H9 (cell line): ENCODE measurements around the gene GPATCH1. TPM values are rescaled to one million over a fixed set of nuclear protein-coding genes. Genes with fewer than 3 reads are reported as not detected.

Source experiments
- DNase-seq: peaks from one replicate; pipeline ENCODE4 v3.0.0-alpha.2; 2017
- H2AFZ ChIP-seq: one replicate; pipeline ENCODE4 v1.6.1; 2013; ENCODE audit warnings: mild to moderate bottlenecking, low read length, control low read depth, moderate library complexity
- H2AK5ac ChIP-seq: 2 replicates; pipeline ENCODE4 v1.6.1; 2013; ENCODE audit warnings: low read length, control low read depth, mixed read lengths; ENCODE audit not compliant: insufficient read length
- H2BK120ac ChIP-seq: one replicate; pipeline ENCODE4 v1.6.1; 2013; ENCODE audit warnings: low read depth, mild to moderate bottlenecking, low read length, control low read depth, inconsistent platforms; ENCODE audit not compliant: poor library complexity, severe bottlenecking
- H2BK12ac ChIP-seq: 2 replicates; pipeline ENCODE4 v1.6.1; 2013; ENCODE audit warnings: low read length, control low read depth, mixed read lengths, low read depth; ENCODE audit not compliant: insufficient read length
- H2BK15ac ChIP-seq: 2 replicates; pipeline ENCODE4 v1.6.1; 2013; ENCODE audit warnings: low read depth, low read length, control low read depth
- H2BK20ac ChIP-seq: one replicate; pipeline ENCODE4 v1.6.1; 2013; ENCODE audit warnings: low read depth, mild to moderate bottlenecking, low read length, control low read depth, inconsistent platforms; ENCODE audit not compliant: poor library complexity, severe bottlenecking
- H2BK5ac ChIP-seq: 2 replicates; pipeline ENCODE4 v1.6.1; 2013; ENCODE audit warnings: low read length, control low read depth, mixed read lengths; ENCODE audit not compliant: insufficient read length
- H3K14ac ChIP-seq: 2 replicates; pipeline ENCODE4 v1.6.1; 2013; ENCODE audit warnings: low read length, control low read depth; ENCODE audit not compliant: insufficient read depth
- H3K18ac ChIP-seq: 2 replicates; pipeline ENCODE4 v1.6.1; 2013; ENCODE audit warnings: low read depth, mild to moderate bottlenecking, mixed read lengths, low read length, control low read depth; ENCODE audit not compliant: insufficient read length
- H3K23ac ChIP-seq: 2 replicates; pipeline ENCODE4 v1.6.1; 2013; ENCODE audit warnings: low read length, control low read depth, mixed read lengths, low read depth; ENCODE audit not compliant: insufficient read length
- H3K23me2 ChIP-seq: 2 replicates; pipeline ENCODE4 v1.6.1; 2013; ENCODE audit warnings: low read depth, mild to moderate bottlenecking, mixed read lengths, low read length, control low read depth; ENCODE audit not compliant: insufficient read length, poor library complexity, severe bottlenecking
- H3K27ac ChIP-seq: 2 replicates; pipeline ENCODE4 v1.5.1; 2013; ENCODE audit warnings: low read length, control low read depth, mixed read lengths, low read depth; ENCODE audit not compliant: insufficient read length
- H3K27me3 ChIP-seq: 2 replicates; pipeline ENCODE4 v1.6.1; 2013; ENCODE audit warnings: low read length, control low read depth, inconsistent platforms; ENCODE audit not compliant: insufficient read depth
- H3K4ac ChIP-seq: 2 replicates; pipeline ENCODE4 v1.6.1; 2013; ENCODE audit warnings: low read depth, mild to moderate bottlenecking, control low read depth, inconsistent platforms, low read length, moderate library complexity
- H3K4me1 ChIP-seq: 2 replicates; pipeline ENCODE4 v1.6.1; 2013; ENCODE audit warnings: low read length, control low read depth, inconsistent platforms; ENCODE audit not compliant: insufficient read depth
- H3K4me2 ChIP-seq: 2 replicates; pipeline ENCODE4 v1.6.1; 2013; ENCODE audit warnings: low read length, control low read depth, mixed read lengths; ENCODE audit not compliant: insufficient read length, insufficient read depth
- H3K56ac ChIP-seq: 2 replicates; pipeline ENCODE4 v1.6.1; 2013; ENCODE audit warnings: low read depth, mild to moderate bottlenecking, mixed read lengths, low read length, control low read depth; ENCODE audit not compliant: insufficient read length
- H3K79me1 ChIP-seq: 2 replicates; pipeline ENCODE4 v1.6.1; 2013; ENCODE audit warnings: low read depth, mild to moderate bottlenecking, moderate library complexity, low read length, control low read depth, inconsistent platforms; ENCODE audit not compliant: insufficient read depth, poor library complexity, severe bottlenecking
- H3K79me2 ChIP-seq: 2 replicates; pipeline ENCODE4 v1.6.1; 2013; ENCODE audit warnings: low read length, control low read depth, inconsistent platforms; ENCODE audit not compliant: insufficient read depth
- H3K9ac ChIP-seq: 2 replicates; pipeline ENCODE4 v1.6.1; 2013; ENCODE audit warnings: low read length, control low read depth, mixed read lengths; ENCODE audit not compliant: insufficient read length; ENCODE audit errors: extremely low read depth
- H3K9me3 ChIP-seq: one replicate; pipeline ENCODE4 v1.6.1; 2013; ENCODE audit warnings: low read depth, low read length, inconsistent platforms; ENCODE audit not compliant: control insufficient read depth
- H3T11ph ChIP-seq: one replicate; pipeline ENCODE4 v1.6.1; 2013; ENCODE audit warnings: mild to moderate bottlenecking, low read length, control low read depth, inconsistent platforms
- H4K20me1 ChIP-seq: one replicate; pipeline ENCODE4 v1.6.1; 2013; ENCODE audit not compliant: control insufficient read depth, insufficient read length, insufficient read depth
- H4K5ac ChIP-seq: 2 replicates; pipeline ENCODE4 v1.6.1; 2013; ENCODE audit warnings: low read depth, mild to moderate bottlenecking, mixed read lengths, low read length, control low read depth; ENCODE audit not compliant: insufficient read length
- H4K8ac ChIP-seq: replicated peaks from 2 replicates; pipeline ENCODE4 v1.6.1; 2013; ENCODE audit warnings: low read length, control low read depth, mixed read lengths, low read depth; ENCODE audit not compliant: insufficient read length
- H4K91ac ChIP-seq: 2 replicates; pipeline ENCODE4 v1.6.1; 2013; ENCODE audit warnings: low read depth, mild to moderate bottlenecking, moderate library complexity, mixed read lengths, low read length, control low read depth; ENCODE audit not compliant: insufficient read length
- H3K27ac Mint-ChIP-seq, 3 experiments: 2 replicates in 2 of 3; 3 replicates in 1 of 3; pipeline ENCODE4 v1.8.0; 2020 to 2021; ENCODE audit warnings: mixed read lengths in 3 of 3, mild to moderate bottlenecking in 1 of 3, moderate library complexity in 1 of 3
- H3K27me3 Mint-ChIP-seq: 2 replicates; pipeline ENCODE4 v1.8.0; 2021; ENCODE audit warnings: low read depth, mild to moderate bottlenecking, moderate library complexity, mixed read lengths
- H3K36me3 Mint-ChIP-seq, 3 experiments: 2 replicates in 2 of 3; 3 replicates in 1 of 3; pipeline ENCODE4 v1.8.0; 2020 to 2021; ENCODE audit warnings: low read depth in 3 of 3, mixed read lengths in 3 of 3; ENCODE audit not compliant: insufficient read depth in 1 of 3
- H3K4me1 Mint-ChIP-seq, 2 experiments: 2 replicates each; pipeline ENCODE4 v1.8.0; 2020; ENCODE audit warnings: mixed read lengths in 2 of 2
- H3K4me3 Mint-ChIP-seq, 2 experiments: 2 replicates in 1 of 2; 3 replicates in 1 of 2; pipeline ENCODE4 v1.8.0; 2020 to 2021; ENCODE audit warnings: mild to moderate bottlenecking in 2 of 2, mixed read lengths in 2 of 2, moderate library complexity in 1 of 2
- H3K9me3 Mint-ChIP-seq, 2 experiments: 2 replicates in 1 of 2; 3 replicates in 1 of 2; pipeline ENCODE4 v1.8.0; 2020; ENCODE audit warnings: mild to moderate bottlenecking in 2 of 2, mixed read lengths in 2 of 2, moderate library complexity in 1 of 2
- WGBS: extraction: QIAGEN DNeasy Blood & Tissue Kit; methylation state at CpG from one replicate; pipeline ENCODE4 v1.1.7; 2013; ENCODE audit warnings: missing lambda C conversion rate, low lambda C conversion rate, mixed read lengths; ENCODE audit not compliant: insufficient read length; ENCODE audit errors: extremely low coverage; 5-methylcytosine and 5-hydroxymethylcytosine counted together
- total RNA-seq: library from RNA; stranded (reverse); gene quantifications from 2 replicates; pipeline ENCODE4 v1.2.1, GENCODE V29; 2021
- TF ChIP-seq, protein P1 (sequence below): fragments of 200-600 bp; sonication (generic); conservative IDR thresholded peaks from 3 replicates; pipeline ENCODE4 v1.8.0; 2021; ENCODE audit warnings: antibody characterized with exemption, mild to moderate bottlenecking

GPATCH1 gene
- total RNA-seq, 1 experiment from 2014 or later, result 11.7 TPM

DNA sequence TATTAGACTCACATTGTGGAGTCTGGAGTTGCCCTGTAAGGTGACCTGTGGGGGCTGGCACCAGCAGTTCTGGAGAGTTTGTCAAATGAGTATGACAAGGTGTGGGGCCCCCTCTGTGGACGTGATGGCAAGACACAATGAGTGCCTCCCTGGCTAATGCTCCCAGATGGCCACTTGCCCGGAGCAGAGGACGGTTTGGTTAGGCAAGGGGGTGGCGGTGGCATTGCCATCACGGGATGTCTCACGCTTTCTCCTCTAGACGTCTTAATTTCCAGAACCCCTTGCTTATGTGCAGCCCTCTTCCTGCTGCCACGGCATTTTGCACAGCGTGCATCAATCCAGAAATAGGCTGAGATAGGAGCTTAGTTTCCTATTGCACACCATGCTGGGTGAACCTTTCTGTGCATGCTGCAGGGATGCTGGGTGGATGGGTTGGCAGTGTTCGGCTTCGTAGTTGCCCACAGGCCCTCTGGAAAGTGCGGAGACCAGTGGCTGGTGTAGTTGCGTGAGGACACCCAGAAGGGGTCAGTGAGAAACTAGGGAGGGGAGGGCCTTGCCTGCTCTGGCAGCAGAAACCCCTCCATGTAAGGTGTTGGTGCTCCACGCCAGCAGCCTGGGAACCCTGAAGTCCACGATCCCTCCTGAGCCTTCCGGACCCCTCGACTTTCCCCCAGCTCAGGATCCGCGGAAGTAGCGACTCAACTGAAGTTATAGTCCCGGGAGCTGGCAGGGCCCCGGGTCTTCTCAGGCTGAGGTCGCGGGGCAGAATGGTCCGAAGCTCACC, 95.1 kb downstream of the GPATCH1 start:
- TF ChIP-seq, protein P1, sequence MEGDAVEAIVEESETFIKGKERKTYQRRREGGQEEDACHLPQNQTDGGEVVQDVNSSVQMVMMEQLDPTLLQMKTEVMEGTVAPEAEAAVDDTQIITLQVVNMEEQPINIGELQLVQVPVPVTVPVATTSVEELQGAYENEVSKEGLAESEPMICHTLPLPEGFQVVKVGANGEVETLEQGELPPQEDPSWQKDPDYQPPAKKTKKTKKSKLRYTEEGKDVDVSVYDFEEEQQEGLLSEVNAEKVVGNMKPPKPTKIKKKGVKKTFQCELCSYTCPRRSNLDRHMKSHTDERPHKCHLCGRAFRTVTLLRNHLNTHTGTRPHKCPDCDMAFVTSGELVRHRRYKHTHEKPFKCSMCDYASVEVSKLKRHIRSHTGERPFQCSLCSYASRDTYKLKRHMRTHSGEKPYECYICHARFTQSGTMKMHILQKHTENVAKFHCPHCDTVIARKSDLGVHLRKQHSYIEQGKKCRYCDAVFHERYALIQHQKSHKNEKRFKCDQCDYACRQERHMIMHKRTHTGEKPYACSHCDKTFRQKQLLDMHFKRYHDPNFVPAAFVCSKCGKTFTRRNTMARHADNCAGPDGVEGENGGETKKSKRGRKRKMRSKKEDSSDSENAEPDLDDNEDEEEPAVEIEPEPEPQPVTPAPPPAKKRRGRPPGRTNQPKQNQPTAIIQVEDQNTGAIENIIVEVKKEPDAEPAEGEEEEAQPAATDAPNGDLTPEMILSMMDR, result no peak; the same call in 2 of the 3 replicates
- peaks cover 15 to 21% of the 10 kb centered on the region in 2 experiments for H3K4me1 Mint-ChIP-seq
- Histone ChIP-seq H3K27ac (no peak overlapping the region), H2AK5ac (no peak overlapping the region), H2BK15ac (no peak overlapping the region), H4K91ac (no peak overlapping the region), H4K20me1 (no peaks in the 10 kb centered on the region), H2AFZ (no peak overlapping the region), H3K9ac (peak overlapping the region; percentile 51), H3K27me3 (no peaks in the 10 kb centered on the region), H3K23me2 (peaks cover 5% of the 10 kb centered on the region), H2BK12ac (no peak overlapping the region), H4K8ac (no peak overlapping the region), H3K79me1 (no peaks in the 10 kb centered on the region), H3K18ac (peak overlapping the region; percentile 22), H4K5ac (no peak overlapping the region), H3K4me1 (no peaks in the 10 kb centered on the region), H3T11ph (no peak overlapping the region), H3K56ac (no peak overlapping the region), H2BK5ac (no peak overlapping the region), H3K23ac (no peak overlapping the region), H3K9me3 (no peaks in the 10 kb centered on the region), H2BK20ac (no peak overlapping the region), H3K4me2 (peak overlapping the region; percentile 94), H3K14ac (peak overlapping the region; percentile 82; the same call in 1 of the 2 replicates), H3K4ac (no peak overlapping the region), H2BK120ac (no peak overlapping the region), H3K79me2 (no peaks in the 10 kb centered on the region)
- no peak for DNase-seq
- peak overlapping the region; percentile 94 to 96 for H3K4me3 Mint-ChIP-seq
- peaks cover 0 to 7% (median 2%) of the 10 kb centered on the region in 3 experiments; a peak in 3 of 7 replicates for H3K36me3 Mint-ChIP-seq
- peaks cover 0 to 3% of the 10 kb centered on the region in 2 experiments; a peak in 3 of 5 replicates for H3K9me3 Mint-ChIP-seq
- peaks cover 17% of the 10 kb centered on the region for H3K27me3 Mint-ChIP-seq
- no CpG with 5 or more reads among the region's 25 CpGs for WGBS
- H3K27ac Mint-ChIP-seq, result peak overlapping the region in 2 of 3 experiments; percentile 86 to 96; a peak in 4 of 7 replicates
